OCI-LY1 (cell line): ENCODE measurements around the gene TMEM59L.

Experiments
- H2AFZ ChIP-seq: fragments of 200-600 bp; sonication (generic), shearing (Covaris generic); 2 replicates; pipeline ENCODE4 v1.6.0; 2014; ENCODE audit warnings: antibody characterized with exemption, mild to moderate bottlenecking, low read length
- H3F3A ChIP-seq: fragments of 200-600 bp; sonication (generic), shearing (Covaris generic); 2 replicates; pipeline ENCODE4 v1.6.0; 2014; ENCODE audit warnings: mild to moderate bottlenecking, antibody characterized with exemption, low read length, moderate library complexity; ENCODE audit not compliant: insufficient read depth
- H3K27ac ChIP-seq: fragments of 200-600 bp; sonication (generic); 2 replicates; pipeline ENCODE4 v1.5.1; 2014; ENCODE audit warnings: low read length, mixed run types, mild to moderate bottlenecking, low read depth; ENCODE audit not compliant: poor library complexity, severe bottlenecking
- H3K27me3 ChIP-seq: fragments of 200-600 bp; sonication (generic); 2 replicates; pipeline ENCODE4 v1.6.0; 2014; ENCODE audit warnings: antibody characterized with exemption, mild to moderate bottlenecking, low read length, moderate library complexity; ENCODE audit not compliant: insufficient read depth
- H3K36me3 ChIP-seq: fragments of 200-600 bp; sonication (generic); 2 replicates; pipeline ENCODE4 v1.6.1; 2014; ENCODE audit warnings: mild to moderate bottlenecking, antibody characterized with exemption, low read length, moderate library complexity, mixed read lengths; ENCODE audit not compliant: insufficient read depth
- H3K4me1 ChIP-seq: fragments of 200-600 bp; sonication (generic); 2 replicates; pipeline ENCODE4 v1.5.1; 2014; ENCODE audit warnings: mild to moderate bottlenecking, low read length, moderate library complexity; ENCODE audit not compliant: insufficient read depth, severe bottlenecking
- H3K4me2 ChIP-seq: fragments of 200-600 bp; sonication (generic), shearing (Covaris generic); 2 replicates; pipeline ENCODE4 v1.6.1; 2014; ENCODE audit warnings: low read length
- H3K4me3 ChIP-seq: fragments of 200-600 bp; sonication (generic); 2 replicates; pipeline ENCODE4 v1.5.1; 2014; ENCODE audit warnings: low read length, low read depth, mild to moderate bottlenecking, mixed read lengths; ENCODE audit not compliant: poor library complexity, severe bottlenecking
- H3K79me2 ChIP-seq: fragments of 200-600 bp; shearing (Covaris generic); 2 replicates; pipeline ENCODE4 v1.6.1; 2016; ENCODE audit warnings: mixed run types, low read length, mixed read lengths; ENCODE audit not compliant: insufficient read depth
- H3K9ac ChIP-seq: fragments of 200-600 bp; sonication (generic), shearing (Covaris generic); 2 replicates; pipeline ENCODE4 v1.6.1; 2014; ENCODE audit warnings: mild to moderate bottlenecking, low read length, mixed read lengths
- H3K9me2 ChIP-seq: fragments of 200-600 bp; sonication (generic), shearing (Covaris generic); 2 replicates; pipeline ENCODE4 v1.6.1; 2014; ENCODE audit warnings: low read depth, mild to moderate bottlenecking, low read length, mixed read lengths
- H3K9me3 ChIP-seq: fragments of 200-600 bp; shearing (Covaris generic); 2 replicates; pipeline ENCODE4 v1.6.1; 2014; ENCODE audit warnings: low read length, mixed read lengths
- H4K20me1 ChIP-seq: fragments of 200-600 bp; sonication (generic), shearing (Covaris generic); 2 replicates; pipeline ENCODE4 v1.6.0; 2016; ENCODE audit warnings: mild to moderate bottlenecking, low read length; ENCODE audit not compliant: insufficient read depth
- EZH2 ChIP-seq: fragments of 200-600 bp; sonication (generic), shearing (Covaris generic); IDR thresholded peaks from 2 replicates; pipeline ENCODE4 v1.8.0; 2017; ENCODE audit warnings: borderline replicate concordance, mixed run types, mild to moderate bottlenecking, antibody characterized with exemption, low read length, moderate library complexity, mixed read lengths
- TF ChIP-seq, protein P1 (sequence below): fragments of 200-600 bp; sonication (generic), shearing (Covaris generic); IDR thresholded peaks from 2 replicates; pipeline ENCODE4 v1.5.1; 2017; ENCODE audit warnings: mild to moderate bottlenecking, antibody characterized with exemption, low read length, moderate library complexity, mixed read lengths

The TMEM59L gene

DNA sequence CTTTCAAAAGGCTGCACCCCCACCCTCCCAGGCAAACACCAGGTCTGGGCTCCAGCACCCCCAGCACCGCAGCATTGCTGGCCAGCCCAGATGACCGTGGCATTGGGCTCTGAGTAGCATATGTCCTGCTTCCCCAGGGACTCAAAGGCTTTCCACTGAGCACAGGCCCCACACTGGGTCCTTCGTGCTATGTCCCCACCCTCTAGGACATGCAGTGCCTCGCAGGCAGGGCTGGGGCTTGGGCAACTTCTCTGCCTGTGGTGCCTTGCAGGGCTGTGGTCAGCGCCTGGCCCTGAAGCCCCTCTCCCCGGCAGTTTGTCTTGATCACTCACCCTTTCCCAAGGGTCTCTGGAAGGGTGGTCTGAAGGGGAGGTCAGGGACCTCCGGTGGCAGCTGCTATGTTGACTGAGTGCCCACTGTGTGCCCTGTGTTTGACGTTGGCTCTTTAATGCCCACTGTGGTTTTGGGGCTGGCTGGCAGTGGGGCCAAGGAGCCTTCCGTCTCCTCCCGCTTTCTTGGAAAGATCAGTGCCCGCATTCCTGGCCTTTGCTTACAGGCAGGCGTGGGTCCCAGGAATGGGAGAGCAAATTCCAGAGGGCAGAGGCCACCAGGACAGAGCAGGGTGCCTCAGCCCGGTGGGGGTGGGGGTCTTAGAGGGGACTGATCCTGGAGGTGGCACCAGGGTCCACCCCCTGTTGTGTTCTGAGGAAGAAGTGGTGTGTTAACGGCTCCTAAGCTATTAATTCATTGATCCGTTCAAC is 50.5 kb downstream of the TMEM59L start:
- no peak overlapping the region for H3K4me3 ChIP-seq

GRCh38 chr19:18663940-18664530 is 51.4 kb downstream of the TMEM59L start:
- Histone ChIP-seq H3K36me3 (no peaks in the 10 kb centered on the region), H2AFZ (no peak overlapping the region), H3K9me3 (no peaks in the 10 kb centered on the region), H3K27ac (no peak overlapping the region), H3F3A (no peaks in the 10 kb centered on the region), H3K27me3 (peaks cover 8% of the 10 kb centered on the region; the same call in 1 of the 2 replicates), H4K20me1 (no peaks in the 10 kb centered on the region), H3K4me1 (peaks cover 4% of the 10 kb centered on the region), H3K4me3 (no peak overlapping the region), H3K79me2 (no peaks in the 10 kb centered on the region), H3K4me2 (no peak overlapping the region), H3K9ac (no peak overlapping the region), H3K9me2 (no peaks in the 10 kb centered on the region)
- TF ChIP-seq EZH2: no peak
- TF ChIP-seq, protein P1, sequence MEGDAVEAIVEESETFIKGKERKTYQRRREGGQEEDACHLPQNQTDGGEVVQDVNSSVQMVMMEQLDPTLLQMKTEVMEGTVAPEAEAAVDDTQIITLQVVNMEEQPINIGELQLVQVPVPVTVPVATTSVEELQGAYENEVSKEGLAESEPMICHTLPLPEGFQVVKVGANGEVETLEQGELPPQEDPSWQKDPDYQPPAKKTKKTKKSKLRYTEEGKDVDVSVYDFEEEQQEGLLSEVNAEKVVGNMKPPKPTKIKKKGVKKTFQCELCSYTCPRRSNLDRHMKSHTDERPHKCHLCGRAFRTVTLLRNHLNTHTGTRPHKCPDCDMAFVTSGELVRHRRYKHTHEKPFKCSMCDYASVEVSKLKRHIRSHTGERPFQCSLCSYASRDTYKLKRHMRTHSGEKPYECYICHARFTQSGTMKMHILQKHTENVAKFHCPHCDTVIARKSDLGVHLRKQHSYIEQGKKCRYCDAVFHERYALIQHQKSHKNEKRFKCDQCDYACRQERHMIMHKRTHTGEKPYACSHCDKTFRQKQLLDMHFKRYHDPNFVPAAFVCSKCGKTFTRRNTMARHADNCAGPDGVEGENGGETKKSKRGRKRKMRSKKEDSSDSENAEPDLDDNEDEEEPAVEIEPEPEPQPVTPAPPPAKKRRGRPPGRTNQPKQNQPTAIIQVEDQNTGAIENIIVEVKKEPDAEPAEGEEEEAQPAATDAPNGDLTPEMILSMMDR: no peak

More for the DNA sequence above, 50.5 kb downstream of the TMEM59L start:
- H3K4me2 ChIP-seq: no peak overlapping the region
- H3F3A ChIP-seq: no peaks in the 10 kb centered on the region
- H3K36me3 ChIP-seq: no peaks in the 10 kb centered on the region
- TF ChIP-seq EZH2: no peak
- TF ChIP-seq, protein P1: no peak
- H3K4me1 ChIP-seq: peaks cover 4% of the 10 kb centered on the region
- H3K9me3 ChIP-seq: no peaks in the 10 kb centered on the region
- H3K9ac ChIP-seq: no peak overlapping the region
- H3K9me2 ChIP-seq: no peaks in the 10 kb centered on the region
- no peaks in the 10 kb centered on the region for H3K79me2 ChIP-seq
- no peak overlapping the region for H2AFZ ChIP-seq
- H3K27ac ChIP-seq: no peak overlapping the region
- H4K20me1 ChIP-seq: no peaks in the 10 kb centered on the region
- peaks cover 8% of the 10 kb centered on the region; the same call in 1 of the 2 replicates for H3K27me3 ChIP-seq

DNA sequence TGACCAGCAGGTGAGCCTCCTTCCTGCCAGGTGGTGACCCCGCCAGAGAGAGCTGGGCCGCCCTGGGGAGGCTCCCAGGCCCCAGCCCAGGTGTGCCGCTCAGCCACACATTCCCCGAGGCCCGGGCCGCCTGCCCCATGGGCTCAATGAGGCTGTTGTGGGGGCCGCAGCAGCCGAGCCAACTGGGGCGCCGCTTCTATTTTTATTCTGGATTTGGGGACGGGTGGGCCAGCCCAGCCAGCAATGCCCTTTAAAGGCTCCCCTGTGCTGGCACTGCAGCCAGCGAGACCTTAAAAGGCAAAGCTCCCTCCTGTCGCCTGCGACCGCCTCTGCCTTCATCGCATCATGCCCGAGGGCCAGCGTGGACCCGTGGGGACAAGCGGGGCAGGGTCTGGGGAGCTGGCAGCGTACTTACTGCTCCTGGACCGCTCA is 53.1 kb downstream of the TMEM59L start:
- Histone ChIP-seq H3K4me3 (no peak overlapping the region), H3K9me3 (no peaks in the 10 kb centered on the region), H2AFZ (no peak overlapping the region), H3K9me2 (no peaks in the 10 kb centered on the region), H3K79me2 (no peaks in the 10 kb centered on the region), H3K4me2 (no peak overlapping the region), H3F3A (no peaks in the 10 kb centered on the region), H4K20me1 (no peaks in the 10 kb centered on the region), H3K4me1 (peaks cover 4% of the 10 kb centered on the region), H3K36me3 (no peaks in the 10 kb centered on the region), H3K27ac (no peak overlapping the region), H3K9ac (no peak overlapping the region), H3K27me3 (peaks cover 8% of the 10 kb centered on the region; the same call in 1 of the 2 replicates)
- TF ChIP-seq EZH2: no peak
- TF ChIP-seq, protein P1: no peak
